GM23338 (cell line): Measurements from ENCODE around the gene HYAL2. TPM values are rescaled to one million over a fixed set of nuclear protein-coding genes. Genes with fewer than 3 reads are reported as not detected.
A peak's percentile ranks its signal among the peaks of the same experiment; 100 is the strongest.

Experiments
- ATAC-seq: fragments of 200-7000 bp; cut with Tn5 transposase; 3 replicates; pipeline ENCODE4 v1.9.1; 2020
- DNase-seq: peaks from one replicate; pipeline ENCODE4 v3.0.0-alpha.2; 2015; ENCODE audit warnings: low spot score
- H2AFZ ChIP-seq: fragments of 200-600 bp; sonication (generic); 2 replicates; pipeline ENCODE4 v1.8.0; 2016; ENCODE audit warnings: antibody characterized with exemption, mild to moderate bottlenecking, moderate library complexity
- H3F3A ChIP-seq: fragments of 200-600 bp; sonication (generic); replicated peaks from 2 replicates; pipeline ENCODE4 v1.8.0; 2017; ENCODE audit warnings: antibody characterized with exemption, mixed run types, low read depth
- H3K27ac ChIP-seq: fragments of 200-600 bp; sonication (generic); 2 replicates; pipeline ENCODE4 v1.6.1; 2016; ENCODE audit warnings: low read depth
- H3K27me3 ChIP-seq: fragments of 200-600 bp; sonication (generic); 2 replicates; pipeline ENCODE4 v1.8.0; 2016; ENCODE audit warnings: mild to moderate bottlenecking, mixed run types, moderate library complexity; ENCODE audit not compliant: insufficient read depth
- H3K36me3 ChIP-seq: fragments of 200-600 bp; sonication (generic); 2 replicates; pipeline ENCODE4 v1.8.0; 2016; ENCODE audit warnings: mild to moderate bottlenecking; ENCODE audit not compliant: insufficient read depth
- H3K4me1 ChIP-seq: fragments of 200-600 bp; sonication (generic); 2 replicates; pipeline ENCODE4 v1.8.0; 2016; ENCODE audit warnings: mild to moderate bottlenecking, moderate library complexity; ENCODE audit not compliant: insufficient read depth
- H3K4me2 ChIP-seq: fragments of 200-600 bp; sonication (generic); 2 replicates; pipeline ENCODE4 v1.7.1; 2017; ENCODE audit warnings: mixed run types
- H3K4me3 ChIP-seq: fragments of 200-600 bp; sonication (generic); 2 replicates; pipeline ENCODE4 v1.6.1; 2016; ENCODE audit warnings: mixed run types
- H3K79me2 ChIP-seq: fragments of 200-600 bp; sonication (generic); replicated peaks from 2 replicates; pipeline ENCODE4 v1.8.0; 2017; ENCODE audit warnings: mild to moderate bottlenecking; ENCODE audit not compliant: insufficient read depth
- H3K9me2 ChIP-seq: fragments of 200-600 bp; sonication (generic); 2 replicates; pipeline ENCODE4 v1.8.0; 2017; ENCODE audit not compliant: insufficient read depth
- H4K20me1 ChIP-seq: fragments of 200-600 bp; sonication (generic); replicated peaks from 2 replicates; pipeline ENCODE4 v1.8.0; 2017; ENCODE audit warnings: mild to moderate bottlenecking; ENCODE audit not compliant: insufficient read depth
- H3K27ac Mint-ChIP-seq: 2 replicates; pipeline ENCODE4 v1.8.0; 2020; ENCODE audit warnings: inconsistent platforms, mild to moderate bottlenecking, moderate library complexity, mixed read lengths
- H3K27me3 Mint-ChIP-seq: 3 replicates; pipeline ENCODE4 v1.8.0; 2022; ENCODE audit warnings: low read depth, mild to moderate bottlenecking, moderate library complexity, mixed read lengths, inconsistent platforms; ENCODE audit not compliant: insufficient read depth, poor library complexity
- H3K36me3 Mint-ChIP-seq: 3 replicates; pipeline ENCODE4 v1.8.0; 2021; ENCODE audit warnings: low read depth, mild to moderate bottlenecking, inconsistent platforms, moderate library complexity, mixed read lengths
- H3K4me1 Mint-ChIP-seq: 3 replicates; pipeline ENCODE4 v1.8.0; 2020; ENCODE audit warnings: mild to moderate bottlenecking, inconsistent platforms, mixed read lengths
- H3K4me3 Mint-ChIP-seq: 3 replicates; pipeline ENCODE4 v1.8.0; 2021; ENCODE audit warnings: moderate library complexity, mild to moderate bottlenecking, inconsistent platforms, mixed read lengths
- H3K9me3 Mint-ChIP-seq: 3 replicates; pipeline ENCODE4 v1.8.0; 2020; ENCODE audit warnings: moderate library complexity, mild to moderate bottlenecking, inconsistent platforms, mixed read lengths
- CREB1 ChIP-seq: fragments of 250-450 bp; sonication (Bioruptor Pico); IDR thresholded peaks from 2 replicates; pipeline ENCODE4 v1.5.0; 2020; ENCODE audit warnings: low read depth, mild to moderate bottlenecking, moderate library complexity
- CTCF ChIP-seq, 2 experiments: fragments of 200-600 bp in 1 of 2; sonication (generic) in 1 of 2; conservative IDR thresholded peaks; 2 replicates each; pipeline versions ENCODE4 v1.5.1 to v1.6.1; 2016 to 2017; ENCODE audit warnings: antibody characterized with exemption in 2 of 2, low read depth in 2 of 2, mild to moderate bottlenecking in 2 of 2, moderate library complexity in 1 of 2
- EZH2 ChIP-seq: fragments of 200-600 bp; sonication (generic); IDR thresholded peaks from one replicate; pipeline ENCODE4 v1.8.0; 2017; ENCODE audit warnings: antibody characterized with exemption, mild to moderate bottlenecking, low read depth; ENCODE audit not compliant: unreplicated experiment
- EZH2phosphoT487 ChIP-seq: fragments of 200-600 bp; sonication (generic); IDR thresholded peaks from one replicate; pipeline ENCODE4 v1.8.1; 2018; ENCODE audit warnings: antibody characterized with exemption; ENCODE audit not compliant: unreplicated experiment
- JUNB ChIP-seq: IDR thresholded peaks from one replicate; pipeline ENCODE4 v1.6.1; 2016; ENCODE audit warnings: antibody characterized with exemption; ENCODE audit not compliant: unreplicated experiment
- POLR2AphosphoS5 ChIP-seq: IDR thresholded peaks from 2 replicates; pipeline ENCODE4 v1.6.1; 2016; ENCODE audit warnings: antibody characterized with exemption, low read depth
- ZNF114 ChIP-seq: fragments of 250-450 bp; sonication (Bioruptor Pico); IDR thresholded peaks from 2 replicates; pipeline ENCODE4 v1.5.0; 2020; ENCODE audit warnings: mild to moderate bottlenecking, moderate library complexity
- polyA plus RNA-seq: library from polyadenylated mRNA; unstranded; fragments of >200 nt; fragmentation: Nextera tagmentation; extraction: Ambion mirVana; gene quantifications from 2 replicates; pipeline ENCODE4 v1.2.1, GENCODE V29; 2016
- total RNA-seq: library from RNA; depleted of rRNA; stranded (reverse); fragments of >200 nt; shearing (Covaris generic); gene quantifications from 2 replicates; pipeline ENCODE4 v1.2.3, GENCODE V29; 2014

The HYAL2 gene
- total and polyA plus RNA-seq, 2 experiments from 2014 or later, result 28.9 to 74.3 TPM

GRCh38 chr3:50274371-50275104, 48.0 kb downstream of the HYAL2 start:
- no peaks in the 10 kb centered on the region for H3K9me2 ChIP-seq
- Mint-ChIP-seq H3K27ac (no peak overlapping the region), H3K4me1 (peaks cover 33% of the 10 kb centered on the region), H3K36me3 (no peaks in the 10 kb centered on the region), H3K27me3 (peaks cover 50% of the 10 kb centered on the region), H3K4me3 (peak overlapping the region; percentile 78), H3K9me3 (no peaks in the 10 kb centered on the region)
- H3K79me2 ChIP-seq, result no peaks in the 10 kb centered on the region
- TF ChIP-seq CREB1 (CRISPR knock-in tag) (peak; percentile 70), EZH2phosphoT487 (no peak), EZH2 (peak; percentile 28), CTCF (conservative IDR thresholded peaks at IDR 0.05; ENCODE audit: low read depth in 2 of 2) (peak; percentile 84 to 95), POLR2AphosphoS5 (no peak)
- no peaks in the 10 kb centered on the region for H4K20me1 ChIP-seq
- H3K27ac ChIP-seq, result no peak overlapping the region
- peak overlapping the region; percentile 63 for H3K4me3 ChIP-seq
- peak; percentile 96 for DNase-seq
- H3K36me3 ChIP-seq, result no peaks in the 10 kb centered on the region
- H3K27me3 ChIP-seq, result peaks cover 57% of the 10 kb centered on the region
- H3F3A ChIP-seq, result peaks cover 10% of the 10 kb centered on the region; the same call in 1 of the 2 replicates
- ATAC-seq, result peak; percentile 30
- H3K4me1 ChIP-seq, result peaks cover 4% of the 10 kb centered on the region
- H3K4me2 ChIP-seq, result peak overlapping the region; percentile 86
- 0 out of 2 replicates have a peak overlapping the region, but pooled peaks have one; percentile 80 for H2AFZ ChIP-seq

GRCh38 chr3:50273689-50274065, 48.9 kb downstream of the HYAL2 start:
- no peak overlapping the region for H2AFZ ChIP-seq
- TF ChIP-seq EZH2phosphoT487 (no peak), EZH2 (no peak), JUNB (no peak), ZNF114 (CRISPR knock-in tag) (no peak), CTCF (conservative IDR thresholded peaks at IDR 0.05; ENCODE audit: low read depth in 2 of 2) (no peak)
- H3K4me2 ChIP-seq, result no peak overlapping the region; the same call in 1 of the 2 replicates
- H4K20me1 ChIP-seq, result no peaks in the 10 kb centered on the region
- peaks cover 12% of the 10 kb centered on the region for H3K4me1 ChIP-seq
- Mint-ChIP-seq H3K4me3 (no peak overlapping the region), H3K27ac (no peak overlapping the region), H3K36me3 (no peaks in the 10 kb centered on the region), H3K9me3 (no peaks in the 10 kb centered on the region), H3K27me3 (peaks cover 53% of the 10 kb centered on the region), H3K4me1 (peaks cover 38% of the 10 kb centered on the region)
- no peaks in the 10 kb centered on the region for H3K9me2 ChIP-seq
- no peak for ATAC-seq
- H3K4me3 ChIP-seq, result peak overlapping the region; percentile 53; the same call in 1 of the 2 replicates
- DNase-seq, result no peak
- peaks cover 57% of the 10 kb centered on the region for H3K27me3 ChIP-seq
- no peak overlapping the region for H3K27ac ChIP-seq
- no peaks in the 10 kb centered on the region for H3K36me3 ChIP-seq
- no peaks in the 10 kb centered on the region for H3K79me2 ChIP-seq
- peaks cover 11% of the 10 kb centered on the region; the same call in 1 of the 2 replicates for H3F3A ChIP-seq
